Measurements from ENCODE around the gene SCN4A. TPM values are rescaled to one million over a fixed set of nuclear protein-coding genes. Genes with fewer than 3 reads are reported as not detected.

SCN4A gene
- total RNA-seq, 1 donor from 2014 or later: 1.6 TPM

DNA sequence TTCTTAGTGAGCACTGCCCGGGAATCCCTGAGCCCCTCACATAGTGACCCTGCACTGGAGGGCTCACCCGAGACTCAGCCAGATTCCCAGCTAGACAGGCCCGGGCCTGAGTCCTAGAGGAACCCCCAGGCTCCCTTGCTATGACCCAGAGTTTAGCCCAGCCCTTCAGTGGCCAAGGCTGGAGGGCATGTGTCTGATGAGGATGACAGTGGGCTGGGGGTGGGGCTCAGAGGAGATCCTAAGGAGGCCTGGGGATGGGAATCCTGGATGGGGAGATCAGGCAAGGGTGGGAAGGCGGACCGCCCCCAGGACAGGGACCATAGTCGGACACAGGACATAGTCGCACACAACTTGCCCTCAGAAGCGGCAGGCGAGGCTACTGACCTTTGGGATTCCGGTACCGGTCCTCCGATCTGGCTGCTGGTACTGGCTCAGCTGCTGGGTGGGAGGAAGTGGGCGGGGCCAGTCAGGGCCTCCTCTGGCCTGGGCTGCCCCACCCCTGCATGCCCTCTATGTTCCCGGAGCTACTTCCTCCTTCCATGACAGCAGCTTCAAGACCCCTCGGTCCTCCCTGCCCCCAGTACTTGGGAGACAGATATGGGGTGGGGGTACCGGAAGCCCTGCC, 41.7 kb downstream of the SCN4A start:
- Mint-ChIP-seq H3K36me3 (ENCODE audit: low read depth) (no peaks in the 10 kb centered on the region), H3K4me1 (peaks cover 6% of the 10 kb centered on the region)

DNA sequence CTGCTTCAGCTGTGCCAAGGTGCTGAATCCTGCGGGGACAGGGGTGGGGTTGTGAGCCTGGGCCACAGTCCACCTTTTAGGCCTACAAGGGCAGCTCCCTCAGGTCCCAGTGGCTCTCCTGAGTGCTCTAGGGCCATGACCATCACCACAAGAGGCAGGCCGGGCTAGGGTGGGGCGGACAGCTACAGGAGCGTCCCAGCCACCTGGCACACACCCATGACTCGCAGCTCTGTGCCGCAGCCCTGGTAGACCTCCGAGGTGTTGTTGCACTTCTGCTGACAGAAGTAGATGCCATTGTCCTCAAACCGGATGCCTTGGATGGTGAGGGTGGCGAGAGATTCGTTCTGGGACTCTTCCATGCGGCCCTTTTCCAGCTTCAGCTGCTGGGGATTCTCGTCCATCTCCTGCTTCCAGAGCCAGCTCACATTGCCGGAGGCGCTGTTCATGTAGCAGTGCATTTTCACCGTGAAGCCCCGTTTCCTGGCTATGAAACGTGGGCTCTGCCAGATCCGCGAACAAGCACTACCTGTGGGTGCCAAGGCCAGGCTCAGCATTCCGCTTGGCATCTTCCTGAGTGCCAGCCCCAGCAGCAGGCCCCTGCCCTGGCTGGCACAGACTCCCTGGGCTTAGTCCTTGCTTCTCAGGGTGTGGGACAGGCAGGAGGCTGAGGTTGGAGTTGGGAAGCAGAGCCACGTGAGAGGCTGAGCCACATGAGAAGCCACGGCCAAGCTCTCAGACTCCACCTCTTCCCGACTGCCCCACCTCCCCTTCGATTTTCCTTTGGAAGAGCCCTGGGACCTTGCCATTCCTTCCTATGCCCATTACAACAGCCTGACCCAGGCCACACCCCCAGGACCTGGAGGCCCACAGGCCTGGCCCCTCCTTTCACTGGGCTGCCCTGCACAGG, 42.6 kb downstream of the SCN4A start:
- peaks cover 6% of the 10 kb centered on the region for H3K4me1 Mint-ChIP-seq

More for the DNA sequence above, 41.7 kb downstream of the SCN4A start:
- Mint-ChIP-seq H3K27ac (ENCODE audit: unreplicated experiment) (peak overlapping the region; percentile 23), H3K27me3 (ENCODE audit: low read depth) (no peaks in the 10 kb centered on the region), H3K9me3 (no peaks in the 10 kb centered on the region), H3K4me3 (no peak overlapping the region)
- TF ChIP-seq, protein P1, sequence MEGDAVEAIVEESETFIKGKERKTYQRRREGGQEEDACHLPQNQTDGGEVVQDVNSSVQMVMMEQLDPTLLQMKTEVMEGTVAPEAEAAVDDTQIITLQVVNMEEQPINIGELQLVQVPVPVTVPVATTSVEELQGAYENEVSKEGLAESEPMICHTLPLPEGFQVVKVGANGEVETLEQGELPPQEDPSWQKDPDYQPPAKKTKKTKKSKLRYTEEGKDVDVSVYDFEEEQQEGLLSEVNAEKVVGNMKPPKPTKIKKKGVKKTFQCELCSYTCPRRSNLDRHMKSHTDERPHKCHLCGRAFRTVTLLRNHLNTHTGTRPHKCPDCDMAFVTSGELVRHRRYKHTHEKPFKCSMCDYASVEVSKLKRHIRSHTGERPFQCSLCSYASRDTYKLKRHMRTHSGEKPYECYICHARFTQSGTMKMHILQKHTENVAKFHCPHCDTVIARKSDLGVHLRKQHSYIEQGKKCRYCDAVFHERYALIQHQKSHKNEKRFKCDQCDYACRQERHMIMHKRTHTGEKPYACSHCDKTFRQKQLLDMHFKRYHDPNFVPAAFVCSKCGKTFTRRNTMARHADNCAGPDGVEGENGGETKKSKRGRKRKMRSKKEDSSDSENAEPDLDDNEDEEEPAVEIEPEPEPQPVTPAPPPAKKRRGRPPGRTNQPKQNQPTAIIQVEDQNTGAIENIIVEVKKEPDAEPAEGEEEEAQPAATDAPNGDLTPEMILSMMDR (conservative IDR thresholded peaks at IDR 0.05): no peak
- no peak for DNase-seq (ENCODE audit: low read depth, low spot score)

GRCh38 chr17:63928966-63929695, 43.6 kb downstream of the SCN4A start:
- Mint-ChIP-seq H3K4me1 (peaks cover 6% of the 10 kb centered on the region), H3K27ac (ENCODE audit: unreplicated experiment) (no peak overlapping the region), H3K27me3 (ENCODE audit: low read depth) (no peaks in the 10 kb centered on the region), H3K36me3 (ENCODE audit: low read depth) (no peaks in the 10 kb centered on the region), H3K9me3 (no peaks in the 10 kb centered on the region), H3K4me3 (no peak overlapping the region)
- TF ChIP-seq, protein P1 (conservative IDR thresholded peaks at IDR 0.05): no peak
- DNase-seq (ENCODE audit: low read depth, low spot score): no peak

More for the DNA sequence above, 42.6 kb downstream of the SCN4A start:
- Mint-ChIP-seq H3K27ac (ENCODE audit: unreplicated experiment) (no peak overlapping the region), H3K4me3 (no peak overlapping the region), H3K27me3 (ENCODE audit: low read depth) (no peaks in the 10 kb centered on the region), H3K9me3 (no peaks in the 10 kb centered on the region), H3K36me3 (ENCODE audit: low read depth) (no peaks in the 10 kb centered on the region)
- no peak for DNase-seq (ENCODE audit: low read depth, low spot score)
- TF ChIP-seq, protein P1 (conservative IDR thresholded peaks at IDR 0.05): no peak

GRCh38 chr17:63928172-63928666, 44.5 kb downstream of the SCN4A start:
- Mint-ChIP-seq H3K27ac (ENCODE audit: unreplicated experiment) (no peak overlapping the region), H3K4me3 (no peak overlapping the region), H3K9me3 (no peaks in the 10 kb centered on the region), H3K4me1 (peaks cover 6% of the 10 kb centered on the region), H3K36me3 (ENCODE audit: low read depth) (no peaks in the 10 kb centered on the region), H3K27me3 (ENCODE audit: low read depth) (no peaks in the 10 kb centered on the region)
- TF ChIP-seq, protein P1 (conservative IDR thresholded peaks at IDR 0.05): no peak
- DNase-seq (ENCODE audit: low read depth, low spot score): no peak

GRCh38 chr17:63927464-63928171, 45.1 kb downstream of the SCN4A start:
- H3K36me3 Mint-ChIP-seq (ENCODE audit: low read depth): no peaks in the 10 kb centered on the region

More at GRCh38 chr17:63927464-63928171, 45.1 kb downstream of the SCN4A start:
- TF ChIP-seq, protein P1 (conservative IDR thresholded peaks at IDR 0.05): no peak
- Mint-ChIP-seq H3K27me3 (ENCODE audit: low read depth) (no peaks in the 10 kb centered on the region), H3K4me3 (no peak overlapping the region), H3K27ac (ENCODE audit: unreplicated experiment) (no peak overlapping the region), H3K9me3 (no peaks in the 10 kb centered on the region), H3K4me1 (peaks cover 6% of the 10 kb centered on the region)
- DNase-seq (ENCODE audit: low read depth, low spot score): no peak
